Right lobe of liver (tissue), 4 donors: ENCODE measurements around the gene DDC.

ENCODE experiments used
- CTCF ChIP-seq, 4 donors: fragments of 200-600 bp in 3 of 4; fragments of 450-650 bp in 1 of 4; IDR thresholded peaks; one replicate each; pipeline versions ENCODE4 v1.5.1 to v1.8.0; 2016 to 2022; ENCODE audit warnings: antibody characterized with exemption in 4 of 4, mild to moderate bottlenecking in 2 of 4
- POLR2A ChIP-seq: fragments of 450-650 bp; IDR thresholded peaks from one replicate; pipeline ENCODE4 v1.6.1; 2017; ENCODE audit warnings: antibody characterized with exemption, mild to moderate bottlenecking
- donor health status: DM: no; HTN: no; CAD: no.
- donor health status: DM: no; HTN: no; CAD: no.
- donor health status: DM: no; HTN: yes; CAD: no.

DNA sequence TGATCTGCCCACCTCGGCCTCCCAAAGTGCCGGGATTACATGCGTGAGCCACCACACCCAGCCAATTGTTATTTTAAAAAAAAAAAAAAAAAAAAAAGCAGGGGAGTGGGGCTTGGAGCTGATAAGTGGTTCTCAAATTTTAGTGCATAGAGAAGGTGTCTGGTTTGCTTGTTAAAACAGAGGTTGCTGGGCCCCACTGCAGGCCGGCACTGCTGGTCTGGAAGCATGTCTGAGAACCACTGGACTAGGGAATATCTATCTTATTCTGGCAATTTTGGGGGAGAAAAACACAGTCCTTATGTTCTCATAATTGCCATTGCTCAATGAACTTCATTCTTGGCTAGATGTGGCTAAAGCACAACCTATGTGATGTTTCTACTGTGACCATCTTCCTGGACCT lies 96.0 kb downstream of the DDC start:
- TF ChIP-seq CTCF (IDR thresholded peaks at IDR 0.05) (no peak), POLR2A (no peak)
